GM23248 (cell line): Measurements from ENCODE around the gene MAVS. TPM values are rescaled to one million over a fixed set of nuclear protein-coding genes. Genes with fewer than 3 reads are reported as not detected.

Experiments
- DNase-seq: peaks from one replicate; pipeline ENCODE4 v3.0.0-alpha.2; 2015
- H2AFZ ChIP-seq: fragments of 200-600 bp; sonication (generic); 2 replicates; pipeline ENCODE4 v1.6.1; 2016; ENCODE audit warnings: antibody characterized with exemption
- H3F3A ChIP-seq: fragments of 200-600 bp; sonication (generic); 2 replicates; pipeline ENCODE4 v1.6.1; 2016; ENCODE audit warnings: mild to moderate bottlenecking, antibody characterized with exemption, mixed run types; ENCODE audit not compliant: insufficient read depth
- H3K27ac ChIP-seq: fragments of 200-600 bp; sonication (generic); 2 replicates; pipeline ENCODE4 v1.5.1; 2016; ENCODE audit warnings: mild to moderate bottlenecking
- H3K27me3 ChIP-seq: fragments of 200-600 bp; sonication (generic); replicated peaks from 2 replicates; pipeline ENCODE4 v1.6.1; 2016; ENCODE audit warnings: mild to moderate bottlenecking; ENCODE audit not compliant: insufficient read depth
- H3K36me3 ChIP-seq: fragments of 200-600 bp; sonication (generic); 2 replicates; pipeline ENCODE4 v1.6.1; 2016; ENCODE audit warnings: low read depth, mild to moderate bottlenecking
- H3K4me1 ChIP-seq: fragments of 200-600 bp; sonication (generic); 2 replicates; pipeline ENCODE4 v1.6.1; 2016; ENCODE audit warnings: mild to moderate bottlenecking; ENCODE audit not compliant: insufficient read depth
- H3K4me2 ChIP-seq: fragments of 200-600 bp; sonication (generic); one replicate; pipeline ENCODE4 v1.6.1; 2016; ENCODE audit warnings: mild to moderate bottlenecking; ENCODE audit not compliant: unreplicated experiment
- H3K4me3 ChIP-seq: fragments of 200-600 bp; sonication (generic); 2 replicates; pipeline ENCODE4 v1.5.1; 2016; ENCODE audit warnings: mild to moderate bottlenecking
- H3K79me2 ChIP-seq: fragments of 200-600 bp; sonication (generic); 2 replicates; pipeline ENCODE4 v1.6.1; 2016; ENCODE audit warnings: mild to moderate bottlenecking; ENCODE audit not compliant: insufficient read depth
- H3K9ac ChIP-seq: fragments of 200-600 bp; sonication (generic); 2 replicates; pipeline ENCODE4 v1.6.1; 2016; ENCODE audit warnings: mild to moderate bottlenecking
- H3K9me2 ChIP-seq: fragments of 200-600 bp; sonication (generic); 2 replicates; pipeline ENCODE4 v1.6.1; 2016; ENCODE audit warnings: mixed run types, mild to moderate bottlenecking, moderate library complexity; ENCODE audit not compliant: insufficient read depth
- H3K9me3 ChIP-seq: fragments of 200-600 bp; sonication (generic); one replicate; pipeline ENCODE4 v1.6.1; 2017; ENCODE audit warnings: low read depth
- H4K20me1 ChIP-seq: fragments of 200-600 bp; sonication (generic); 2 replicates; pipeline ENCODE4 v1.6.0; 2016; ENCODE audit not compliant: insufficient read depth
- EZH2 ChIP-seq: fragments of 200-600 bp; sonication (generic); IDR thresholded peaks from 2 replicates; pipeline ENCODE4 v1.6.1; 2018; ENCODE audit warnings: antibody characterized with exemption, mild to moderate bottlenecking; ENCODE audit not compliant: insufficient read depth, poor library complexity, severe bottlenecking
- EZH2phosphoT487 ChIP-seq: fragments of 200-600 bp; sonication (generic); IDR thresholded peaks from 2 replicates; pipeline ENCODE4 v1.6.1; 2018; ENCODE audit warnings: antibody characterized with exemption, moderate library complexity, mild to moderate bottlenecking, low read depth; ENCODE audit not compliant: insufficient read depth
- WGBS, 2 experiments: methylation state at CpG; one replicate each; pipeline ENCODE4 v1.1.6; 2015 to 2017; ENCODE audit warnings: low lambda C conversion rate in 2 of 2, low coverage in 1 of 2; ENCODE audit errors: missing lambda C conversion rate in 2 of 2; 5-methylcytosine and 5-hydroxymethylcytosine counted together
- in situ Hi-C: fragments of 300-500 bp; cut with MboI; formaldehyde crosslinking; loops from 2 replicates; pipeline ENCODE4 v1.15.0; 2020
- polyA plus RNA-seq: library from polyadenylated mRNA; unstranded; fragments of >200 nt; fragmentation: Nextera tagmentation; extraction: Ambion mirVana; gene quantifications from 2 replicates; pipeline ENCODE4 v1.2.1, GENCODE V29; 2016
- total RNA-seq: library from RNA; depleted of rRNA; stranded (reverse); fragments of >200 nt; shearing (Covaris generic); gene quantifications from 2 replicates; pipeline ENCODE4 v1.2.3, GENCODE V29; 2014

MAVS gene
- total and polyA plus RNA-seq, 2 experiments from 2014 or later = 12.0 to 22.0 TPM

DNA sequence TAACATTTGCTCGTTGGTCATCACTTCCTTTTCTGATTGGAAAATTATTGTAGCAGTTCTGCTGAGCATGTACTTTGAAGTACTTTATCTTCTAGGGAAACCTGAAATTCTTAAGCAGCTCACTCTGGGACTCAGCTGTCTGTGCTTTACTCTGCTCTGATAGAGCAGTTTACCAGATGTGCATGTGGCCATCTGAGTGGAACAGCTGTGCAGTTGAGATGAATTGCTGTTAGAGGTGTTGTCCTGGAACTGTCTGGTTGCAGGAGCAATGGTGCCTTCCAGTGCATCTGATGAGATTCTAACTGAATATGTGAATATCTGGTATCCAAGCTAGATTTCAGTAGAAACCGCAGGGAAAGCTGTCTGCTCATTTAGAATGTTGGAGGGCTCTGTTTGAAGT lies 69.7 kb downstream of the MAVS start:
- no peak overlapping the region for H3K27ac ChIP-seq
- no peak overlapping the region for H2AFZ ChIP-seq
- H3K9me2 ChIP-seq = no peaks in the 10 kb centered on the region
- no peaks in the 10 kb centered on the region for H3K27me3 ChIP-seq
- in situ Hi-C loops = no loop called here
- TF ChIP-seq EZH2phosphoT487 = no peak
- TF ChIP-seq EZH2 = no peak
- peaks cover 14% of the 10 kb centered on the region for H3K4me1 ChIP-seq
- no peaks in the 10 kb centered on the region for H3K9me3 ChIP-seq
- no peak overlapping the region for H3K9ac ChIP-seq
- H3F3A ChIP-seq = peaks cover 31% of the 10 kb centered on the region
- H3K4me3 ChIP-seq = no peak overlapping the region
- H4K20me1 ChIP-seq = peaks cover 24% of the 10 kb centered on the region; the same call in 1 of the 2 replicates
- peaks cover 58% of the 10 kb centered on the region for H3K36me3 ChIP-seq
- 34 to 42% methylated on average over 2 of the region's 2 CpGs for WGBS, 2 experiments
- DNase-seq = no peak
- H3K79me2 ChIP-seq = peaks cover 97% of the 10 kb centered on the region
- no peak overlapping the region for H3K4me2 ChIP-seq

DNA sequence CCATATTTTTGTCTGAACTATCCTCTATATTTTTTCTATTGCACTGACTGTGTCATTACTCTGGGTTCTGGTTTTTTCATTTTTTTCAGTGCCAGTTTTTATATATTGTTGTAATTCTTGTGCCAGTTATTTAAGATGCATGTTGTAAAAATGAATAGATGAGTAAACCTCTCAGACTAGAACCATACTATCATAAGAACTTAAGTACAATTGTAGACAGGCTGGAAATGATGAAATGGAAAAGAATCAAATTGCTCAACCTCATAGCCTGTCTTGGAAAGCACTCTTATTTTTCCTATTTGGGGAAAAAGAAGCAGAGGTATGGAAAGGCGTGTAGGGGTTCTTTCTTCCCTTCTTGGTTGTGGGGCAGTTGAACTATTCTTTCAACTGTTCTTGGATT lies 72.7 kb downstream of the MAVS start:
- Histone ChIP-seq H3K27ac (peak overlapping the region; percentile 51), H3K79me2 (peaks cover 99% of the 10 kb centered on the region), H3K4me2 (peak overlapping the region; percentile 11), H3K4me1 (peaks cover 31% of the 10 kb centered on the region), H3K4me3 (no peak overlapping the region), H4K20me1 (peaks cover 18% of the 10 kb centered on the region; the same call in 1 of the 2 replicates), H2AFZ (no peak overlapping the region), H3K9me2 (no peaks in the 10 kb centered on the region), H3F3A (peaks cover 31% of the 10 kb centered on the region), H3K27me3 (no peaks in the 10 kb centered on the region), H3K36me3 (peaks cover 47% of the 10 kb centered on the region; the same call in 1 of the 2 replicates), H3K9me3 (no peaks in the 10 kb centered on the region), H3K9ac (peak overlapping the region; percentile 26; the same call in 1 of the 2 replicates)
- TF ChIP-seq EZH2phosphoT487 = no peak
- no peak for TF ChIP-seq EZH2
- peak; percentile 79 for DNase-seq
- WGBS, 2 experiments = 64 to 88% methylated on average over 1 of the region's 1 CpG
- in situ Hi-C loops = no loop called here

DNA sequence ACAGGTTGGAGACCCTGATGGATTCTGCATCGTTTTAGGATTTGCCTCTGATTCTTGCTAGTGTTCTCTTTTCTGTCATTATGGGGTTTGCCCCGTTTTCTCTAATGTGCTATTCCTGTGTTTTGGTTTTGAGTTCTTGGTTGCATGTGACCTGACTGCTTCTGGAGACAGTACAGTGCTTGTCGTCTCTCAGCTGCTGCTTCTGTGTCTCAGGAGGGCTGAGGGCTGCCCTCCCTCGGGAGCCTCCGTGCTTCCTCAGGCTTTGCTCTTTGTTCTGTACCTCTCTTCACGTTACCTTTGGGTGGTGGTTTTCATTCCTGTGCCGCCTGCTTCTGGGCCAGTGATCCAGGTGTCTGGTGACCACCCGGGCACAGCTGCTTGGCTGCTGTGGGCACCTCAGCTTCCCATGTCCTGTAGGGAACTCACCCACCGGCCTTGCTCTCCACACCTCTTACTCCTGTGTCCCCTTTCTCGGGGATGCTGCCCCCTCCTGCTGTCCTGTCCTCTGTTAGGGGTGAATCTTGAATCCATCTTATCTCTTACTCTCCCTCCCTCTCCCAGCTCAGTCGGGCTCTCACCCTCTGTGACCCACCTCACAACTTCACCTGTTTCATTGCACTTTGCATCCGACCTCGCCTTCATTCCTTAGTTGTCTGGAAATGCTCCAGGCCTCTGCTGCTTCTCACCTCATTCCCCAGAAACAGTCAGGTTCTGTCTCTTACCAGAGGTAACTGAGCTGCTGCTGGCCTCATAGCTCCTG lies 75.8 kb downstream of the MAVS start:
- Histone ChIP-seq H3K4me3 (no peak overlapping the region), H3K79me2 (peaks cover 91% of the 10 kb centered on the region), H3K9me2 (no peaks in the 10 kb centered on the region), H3K27me3 (no peaks in the 10 kb centered on the region), H3K27ac (peak overlapping the region; percentile 44; the same call in 1 of the 2 replicates), H3K9ac (no peak overlapping the region; the same call in 1 of the 2 replicates), H3K4me2 (peak overlapping the region; percentile 50), H3K36me3 (peaks cover 34% of the 10 kb centered on the region; the same call in 1 of the 2 replicates), H3K4me1 (peaks cover 37% of the 10 kb centered on the region), H3K9me3 (no peaks in the 10 kb centered on the region), H4K20me1 (0 out of 2 replicates have a peak, but pooled peaks cover 7% of the 10 kb centered on the region), H2AFZ (no peak overlapping the region), H3F3A (peaks cover 38% of the 10 kb centered on the region)
- DNase-seq = no peak
- TF ChIP-seq EZH2phosphoT487 (no peak), EZH2 (no peak)
- 80 to 81% methylated on average over 12 to 13 of the region's 13 CpGs for WGBS, 2 experiments
- in situ Hi-C loops = no loop called here

DNA sequence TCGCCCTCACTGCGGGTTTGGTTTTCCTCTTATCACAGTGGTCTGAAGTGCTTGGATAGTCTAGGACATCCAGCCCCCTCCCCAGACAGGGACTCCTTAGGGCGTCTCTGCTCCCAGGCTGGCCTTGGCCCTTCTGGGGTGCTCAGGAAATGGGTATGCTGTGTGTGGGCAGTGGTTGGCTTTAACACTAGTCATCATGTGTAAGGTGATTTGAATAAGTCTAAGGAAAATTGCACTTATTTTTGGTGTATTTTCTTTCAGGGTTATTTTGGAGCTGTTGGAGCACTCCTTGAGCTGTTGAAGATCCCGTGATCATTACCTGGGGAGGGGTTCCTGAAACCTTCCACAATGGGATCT lies 76.3 kb downstream of the MAVS start:
- Histone ChIP-seq H2AFZ (no peak overlapping the region), H3K4me3 (no peak overlapping the region), H3K27me3 (no peaks in the 10 kb centered on the region), H3K4me1 (peaks cover 43% of the 10 kb centered on the region), H4K20me1 (0 out of 2 replicates have a peak, but pooled peaks cover 4% of the 10 kb centered on the region), H3F3A (peaks cover 40% of the 10 kb centered on the region), H3K27ac (peak overlapping the region; percentile 44; the same call in 1 of the 2 replicates), H3K9me2 (no peaks in the 10 kb centered on the region), H3K9ac (no peak overlapping the region; the same call in 1 of the 2 replicates), H3K36me3 (peaks cover 30% of the 10 kb centered on the region; the same call in 1 of the 2 replicates), H3K9me3 (no peaks in the 10 kb centered on the region), H3K4me2 (peak overlapping the region; percentile 50), H3K79me2 (peaks cover 86% of the 10 kb centered on the region)
- no peak for DNase-seq
- 92 to 96% methylated on average over 4 of the region's 4 CpGs for WGBS, 2 experiments
- in situ Hi-C loops = no loop called here
- TF ChIP-seq EZH2phosphoT487 = no peak
- no peak for TF ChIP-seq EZH2
